Activated B cell treated with CpG ODN at 0.5 μM for 24 hours (primary cell): ENCODE measurements around the gene KLHDC8A. TPM values are rescaled to one million over a fixed set of nuclear protein-coding genes. Genes with fewer than 3 reads are reported as not detected.

ENCODE experiments used
- ATAC-seq: fragments of 200-7000 bp; cut with Tn5 transposase; one replicate; pipeline ENCODE4 v1.10.0; 2021; ENCODE audit warnings: low read depth, mild to moderate bottlenecking, moderate library complexity
- CTCF ChIA-PET: fragments of 350-600 bp; sonication (Branson Sonifier 250); formaldehyde crosslinking; loops from one replicate; lab custom pipeline; 2021; ENCODE audit warnings: antibody characterized with exemption; lab: Charles Lee
- POLR2A ChIA-PET: fragments of 350-600 bp; sonication (Branson Sonifier 250); formaldehyde crosslinking; loops from one replicate; lab custom pipeline; 2021; ENCODE audit warnings: antibody characterized with exemption; lab: Charles Lee
- DNase-seq: peaks from one replicate; pipeline ENCODE4 v3.0.0; 2022
- H3K27ac Mint-ChIP-seq: one replicate; pipeline ENCODE4 v1.8.0; 2020; ENCODE audit warnings: mixed read lengths
- H3K27me3 Mint-ChIP-seq: one replicate; pipeline ENCODE4 v1.8.0; 2021; ENCODE audit warnings: mixed read lengths
- H3K36me3 Mint-ChIP-seq: one replicate; pipeline ENCODE4 v1.8.0; 2021; ENCODE audit warnings: low read depth, mixed read lengths
- H3K4me1 Mint-ChIP-seq: one replicate; pipeline ENCODE4 v1.8.0; 2021; ENCODE audit warnings: mixed read lengths
- H3K4me3 Mint-ChIP-seq: one replicate; pipeline ENCODE4 v1.8.0; 2020; ENCODE audit warnings: mild to moderate bottlenecking, mixed read lengths
- H3K9me3 Mint-ChIP-seq: one replicate; pipeline ENCODE4 v1.8.0; 2020; ENCODE audit warnings: mixed read lengths
- intact Hi-C: fragments of 100-400 bp; cut with micrococcal nuclease; formaldehyde crosslinking; loops from one replicate; pipeline ENCODE4 v1.15.1; 2024
- total RNA-seq: library from RNA; stranded (reverse); gene quantifications from 2 replicates; pipeline ENCODE4 v1.2.3, GENCODE V29; 2022
- TF ChIP-seq, protein P1 (sequence below): fragments of 200-600 bp; IDR thresholded peaks from one replicate; pipeline ENCODE4 v1.8.0; 2022; ENCODE audit warnings: antibody characterized with exemption, mild to moderate bottlenecking

The KLHDC8A gene
- total RNA-seq, 1 donor from 2014 or later: 0.07 TPM

- intact Hi-C loops: no loop called here
- Mint-ChIP-seq H3K27ac (peak overlapping the region; percentile 72), H3K4me3 (no peak overlapping the region), H3K27me3 (no peaks in the 10 kb centered on the region), H3K4me1 (peaks cover 60% of the 10 kb centered on the region), H3K36me3 (peaks cover 78% of the 10 kb centered on the region), H3K9me3 (no peaks in the 10 kb centered on the region)
- ChIA-PET POLR2A (interaction anchor here (24.9 to 35.7 kb wide), 2 partner anchors 11 to 17 kb away, joined by 1622 read pairs; partner anchors contain the start of gene NUAK2), CTCF (interaction anchor here (1.0 kb wide), 1 partner anchor 9 kb away, joined by 4 read pairs; no protein-coding TSS in a partner anchor)
- TF ChIP-seq, protein P1, sequence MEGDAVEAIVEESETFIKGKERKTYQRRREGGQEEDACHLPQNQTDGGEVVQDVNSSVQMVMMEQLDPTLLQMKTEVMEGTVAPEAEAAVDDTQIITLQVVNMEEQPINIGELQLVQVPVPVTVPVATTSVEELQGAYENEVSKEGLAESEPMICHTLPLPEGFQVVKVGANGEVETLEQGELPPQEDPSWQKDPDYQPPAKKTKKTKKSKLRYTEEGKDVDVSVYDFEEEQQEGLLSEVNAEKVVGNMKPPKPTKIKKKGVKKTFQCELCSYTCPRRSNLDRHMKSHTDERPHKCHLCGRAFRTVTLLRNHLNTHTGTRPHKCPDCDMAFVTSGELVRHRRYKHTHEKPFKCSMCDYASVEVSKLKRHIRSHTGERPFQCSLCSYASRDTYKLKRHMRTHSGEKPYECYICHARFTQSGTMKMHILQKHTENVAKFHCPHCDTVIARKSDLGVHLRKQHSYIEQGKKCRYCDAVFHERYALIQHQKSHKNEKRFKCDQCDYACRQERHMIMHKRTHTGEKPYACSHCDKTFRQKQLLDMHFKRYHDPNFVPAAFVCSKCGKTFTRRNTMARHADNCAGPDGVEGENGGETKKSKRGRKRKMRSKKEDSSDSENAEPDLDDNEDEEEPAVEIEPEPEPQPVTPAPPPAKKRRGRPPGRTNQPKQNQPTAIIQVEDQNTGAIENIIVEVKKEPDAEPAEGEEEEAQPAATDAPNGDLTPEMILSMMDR: no peak
- no peak for ATAC-seq
- DNase-seq: no peak
These were observed 52.0 kb downstream of the KLHDC8A start for GRCh38 chr1:205304695-205305070.

DNA sequence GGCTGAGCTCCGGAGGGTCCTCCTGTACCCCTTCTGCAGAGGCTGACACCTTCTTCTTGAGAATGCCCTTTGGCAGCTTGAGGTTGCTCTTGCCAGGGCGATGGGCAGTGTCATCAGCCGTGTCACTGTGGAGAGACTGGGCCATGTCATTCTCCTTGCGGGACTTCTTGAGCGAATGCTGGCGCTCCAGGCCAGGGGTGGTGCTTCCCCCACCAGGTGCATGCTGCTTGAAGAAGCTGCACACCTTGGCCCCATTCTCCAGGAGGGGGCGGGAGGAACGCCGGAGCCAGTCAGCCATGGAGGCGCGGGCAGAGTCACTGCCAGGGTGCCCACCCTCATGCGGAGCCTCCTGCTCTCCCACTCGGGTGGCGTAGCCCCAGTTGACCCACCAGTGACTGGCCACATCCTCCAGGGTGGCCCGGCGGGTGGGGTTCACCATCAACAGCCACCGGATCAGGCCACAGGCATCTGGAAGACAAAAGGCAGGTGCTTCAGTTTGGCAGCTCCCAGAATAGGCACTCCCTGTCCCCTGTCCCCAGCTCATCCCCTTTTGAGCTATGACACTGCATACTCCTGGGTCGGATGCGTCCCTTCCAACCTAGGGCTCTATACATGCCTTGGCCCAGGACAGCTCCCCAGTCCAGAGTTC is 52.6 kb downstream of the KLHDC8A start:
- no peak for ATAC-seq
- H3K27me3 Mint-ChIP-seq: no peaks in the 10 kb centered on the region
- peaks cover 59% of the 10 kb centered on the region for H3K4me1 Mint-ChIP-seq
- H3K4me3 Mint-ChIP-seq: no peak overlapping the region
- TF ChIP-seq, protein P1: no peak
- H3K27ac Mint-ChIP-seq: peak overlapping the region; percentile 72
- ChIA-PET CTCF (interaction anchor here (0.8 to 1.1 kb wide), 4 partner anchors 8 to 31 kb away, joined by 3 to 7 read pairs (median 4); no protein-coding TSS in a partner anchor), POLR2A (interaction anchor here (0.5 to 35.7 kb wide), 4 partner anchors 11 to 1979 kb away, joined by 5 to 1622 read pairs (median 818); partner anchors contain the start of gene NUAK2)
- intact Hi-C loops: no loop called here
- H3K9me3 Mint-ChIP-seq: no peaks in the 10 kb centered on the region
- H3K36me3 Mint-ChIP-seq: peaks cover 73% of the 10 kb centered on the region
- no peak for DNase-seq

DNA sequence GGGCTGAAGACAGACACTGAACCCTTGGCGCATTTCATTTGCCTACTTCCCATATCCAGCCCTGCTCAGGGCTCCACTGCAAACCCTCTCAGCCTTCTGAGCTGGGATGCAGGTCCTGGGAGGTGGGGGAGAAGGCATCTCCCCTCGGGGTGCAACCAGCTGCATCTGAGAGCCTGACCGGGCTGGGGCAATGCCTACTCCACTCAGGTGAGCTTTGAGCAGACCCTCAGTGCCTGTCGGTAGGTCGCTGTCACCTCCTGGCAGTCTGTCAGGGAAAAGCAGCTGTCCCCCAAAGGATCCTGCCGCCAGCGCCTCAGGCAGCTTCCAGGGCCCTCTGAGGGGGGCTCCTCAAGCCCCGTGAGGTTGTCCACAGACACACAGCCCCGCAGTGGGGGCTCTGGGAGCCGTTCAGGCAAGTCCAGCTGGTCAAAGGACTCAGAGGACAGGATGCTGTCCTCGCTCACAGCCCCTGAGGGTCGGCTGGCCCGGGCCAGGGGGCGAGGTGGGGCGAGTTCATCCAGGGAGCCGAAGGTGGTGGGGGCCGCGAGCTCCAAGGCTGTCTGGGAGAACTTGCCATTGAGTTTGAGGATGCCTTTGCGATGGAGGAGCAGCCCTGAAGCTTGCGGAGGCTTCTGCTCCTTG is 53.4 kb downstream of the KLHDC8A start:
- TF ChIP-seq, protein P1: no peak
- Mint-ChIP-seq H3K9me3 (no peaks in the 10 kb centered on the region), H3K4me3 (no peak overlapping the region), H3K27ac (no peak overlapping the region), H3K4me1 (peaks cover 62% of the 10 kb centered on the region), H3K36me3 (peaks cover 65% of the 10 kb centered on the region), H3K27me3 (no peaks in the 10 kb centered on the region)
- POLR2A ChIA-PET: interaction anchor here (0.5 to 35.7 kb wide), 4 partner anchors 12 to 1978 kb away, joined by 5 to 1622 read pairs (median 818); partner anchors contain the start of gene NUAK2
- intact Hi-C loops: no loop called here
- ATAC-seq: no peak
- CTCF ChIA-PET: interaction anchor here (0.8 to 1.1 kb wide), 3 partner anchors 14 to 30 kb away, joined by 3 to 7 read pairs (median 4); no protein-coding TSS in a partner anchor
- DNase-seq: no peak

- H3K4me1 Mint-ChIP-seq: peaks cover 66% of the 10 kb centered on the region
These were observed 54.7 kb downstream of the KLHDC8A start for GRCh38 chr1:205301842-205302588.

More at GRCh38 chr1:205301842-205302588, 54.7 kb downstream of the KLHDC8A start:
- TF ChIP-seq, protein P1: no peak
- DNase-seq (no peak), ATAC-seq (no peak)
- Mint-ChIP-seq H3K4me3 (peak overlapping the region; percentile 15), H3K9me3 (no peaks in the 10 kb centered on the region), H3K27ac (peak overlapping the region; percentile 70), H3K27me3 (no peaks in the 10 kb centered on the region), H3K36me3 (peaks cover 51% of the 10 kb centered on the region)
- intact Hi-C loops: loop anchor here (1.0 kb wide), 1 partner anchor 9 kb away; no protein-coding TSS in a partner anchor
- POLR2A ChIA-PET: interaction anchor here (3.2 to 35.7 kb wide), 2 partner anchors 13 to 16 kb away, joined by 43 to 1622 read pairs; partner anchors contain the start of gene NUAK2
- CTCF ChIA-PET: interaction anchor here (0.7 to 2.9 kb wide), 3 partner anchors 17 to 52 kb away, joined by 3 to 18 read pairs (median 4); no protein-coding TSS in a partner anchor
